Caki2 (cell line): ENCODE measurements around the gene ERC1. TPM values are rescaled to one million over a fixed set of nuclear protein-coding genes. Genes with fewer than 3 reads are reported as not detected.
A peak's percentile ranks its signal among the peaks of the same experiment; 100 is the strongest.
"Not testable (repeated sequence)": the region's sequence is repeated elsewhere in the genome, so short reads cannot be mapped to it uniquely, and the experiment has no call there.

Source experiments
- DNase-seq: peaks from one replicate; pipeline ENCODE4 v3.0.0-alpha.2; 2015; ENCODE audit warnings: low read depth
- in situ Hi-C: cut with HindIII; loops from 2 replicates; pipeline ENCODE4 v1.10.0; 2016; ENCODE audit warnings: low sequenced_read_pairs, low pct_unique_long_range_greater_than_20kb, mixed read lengths
- total RNA-seq: library from RNA; depleted of rRNA; stranded (reverse); fragments of >200 nt; shearing (Covaris generic); gene quantifications from 2 replicates; pipeline ENCODE4 v1.2.3, GENCODE V29; 2014; ENCODE audit warnings: low replicate concordance

ERC1 gene
- total RNA-seq, 1 experiment from 2014 or later: 11.3 TPM

DNA sequence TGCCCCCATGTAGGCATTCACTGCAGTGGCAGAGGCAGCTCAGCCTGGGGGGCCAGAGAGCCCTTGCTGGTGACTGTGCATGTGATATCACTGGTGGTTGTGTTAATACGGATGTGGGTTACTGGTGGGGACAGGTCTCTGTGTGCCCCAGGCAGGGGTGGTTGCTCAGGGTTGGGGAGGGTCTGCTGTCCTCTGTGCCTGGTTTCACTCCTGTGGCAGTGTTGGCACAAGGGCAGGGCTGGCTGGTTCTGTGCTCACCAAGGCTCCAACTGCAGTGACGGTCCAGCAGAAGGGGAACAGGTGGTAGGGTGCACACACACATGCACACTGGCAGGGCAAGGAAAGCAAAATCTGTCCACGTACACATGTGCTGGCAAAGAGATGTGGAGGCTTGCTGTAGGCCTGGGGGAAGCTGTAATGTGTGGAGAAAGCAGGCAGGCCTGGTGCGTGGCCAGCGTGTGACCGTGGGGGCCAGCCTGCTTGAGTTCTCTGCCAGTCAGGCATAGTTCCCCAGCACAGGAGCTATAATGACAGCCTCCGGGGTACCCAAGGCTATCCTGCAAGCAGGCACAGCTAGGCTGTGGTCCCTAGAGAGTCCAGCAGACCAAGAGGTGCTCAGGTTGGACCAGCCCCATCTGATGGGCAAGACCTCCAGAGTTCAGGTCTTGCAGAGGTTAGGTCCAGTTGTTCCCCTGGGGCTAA is 348.7 kb downstream of the ERC1 start:
- in situ Hi-C loops: no loop called here
- no peak for DNase-seq

DNA sequence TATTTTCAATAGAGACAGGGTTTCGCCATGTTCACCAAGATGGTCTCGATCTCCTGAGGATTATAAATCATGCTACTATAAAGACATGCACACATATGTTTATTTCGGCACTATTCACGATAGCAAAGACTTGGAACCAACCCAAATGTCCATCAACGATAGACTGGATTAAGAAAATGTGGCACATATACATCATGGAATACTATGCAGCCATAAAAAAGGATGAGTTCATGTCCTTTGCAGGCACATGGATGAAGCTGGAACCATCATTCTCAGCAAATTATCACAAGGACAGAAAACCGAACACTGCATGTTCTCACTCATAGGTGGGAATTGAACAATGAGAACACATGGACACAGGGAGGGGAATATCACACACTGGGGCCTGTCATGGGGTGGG is 350.2 kb downstream of the ERC1 start:
- DNase-seq, in situ Hi-C loops: not testable (repeated sequence)

DNA sequence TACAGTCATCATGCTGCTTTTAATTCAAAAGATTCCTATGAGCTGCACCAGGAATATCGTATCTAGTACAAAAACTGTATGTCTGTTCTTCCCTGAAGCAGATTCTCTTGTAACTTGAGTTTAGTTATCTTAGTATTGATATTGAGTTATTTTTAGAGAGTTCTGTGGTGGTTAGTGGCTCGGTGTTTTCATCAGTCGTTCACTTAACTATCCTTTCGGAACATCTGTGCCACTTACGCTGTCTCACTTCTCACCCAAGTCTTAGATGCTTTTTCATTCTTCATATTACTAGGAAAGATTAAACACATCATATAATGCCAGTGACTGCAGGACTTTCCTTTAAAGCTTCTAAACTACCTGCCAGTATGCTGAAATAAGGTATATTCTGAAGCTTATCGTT is 352.4 kb downstream of the ERC1 start:
- in situ Hi-C loops: no loop called here
- no peak for DNase-seq

DNA sequence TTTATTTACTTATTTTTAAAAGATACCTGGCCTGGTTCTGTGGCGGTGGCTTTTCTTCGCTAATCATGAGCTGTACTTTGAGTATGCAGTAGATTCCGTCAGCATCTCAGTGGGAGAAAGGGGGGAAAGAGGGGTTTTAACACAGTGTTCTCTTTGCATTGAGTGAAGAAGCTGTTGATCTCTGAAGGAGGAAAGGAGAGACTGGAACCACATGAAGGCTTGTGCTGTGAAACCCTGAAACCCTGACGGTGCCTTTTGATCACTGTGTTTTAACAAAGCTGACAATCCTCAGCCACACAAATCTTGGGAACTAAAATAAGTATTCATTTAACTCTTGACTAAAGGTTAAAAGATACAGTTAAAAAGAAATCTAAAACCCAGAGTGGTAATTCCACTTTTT is 353.2 kb downstream of the ERC1 start:
- no peak for DNase-seq
- in situ Hi-C loops: no loop called here

- DNase-seq: no peak
- in situ Hi-C loops: no loop called here
These were observed 355.1 kb downstream of the ERC1 start for GRCh38 chr12:1346126-1346525.

DNA sequence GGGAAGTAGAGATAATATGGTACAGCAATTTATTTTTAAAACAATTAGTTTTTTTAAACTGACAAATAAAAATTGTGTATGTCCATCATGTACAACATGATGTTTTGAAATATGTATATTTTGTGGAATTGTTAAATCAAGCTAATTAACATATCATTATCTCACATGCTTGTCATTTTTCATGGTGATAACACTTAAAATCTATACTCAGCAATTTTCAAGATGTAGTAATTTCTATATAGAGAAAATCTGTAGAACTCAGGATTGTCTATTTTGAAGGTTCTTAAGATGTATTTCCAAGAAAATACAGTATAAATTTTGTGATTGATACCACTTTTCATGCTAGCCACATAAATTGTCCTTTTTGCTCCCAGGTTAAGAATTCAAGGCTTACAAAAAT is 356.3 kb downstream of the ERC1 start:
- in situ Hi-C loops: no loop called here
- no peak for DNase-seq

- in situ Hi-C loops: no loop called here
These were observed 357.6 kb downstream of the ERC1 start for GRCh38 chr12:1348606-1349005.

DNA sequence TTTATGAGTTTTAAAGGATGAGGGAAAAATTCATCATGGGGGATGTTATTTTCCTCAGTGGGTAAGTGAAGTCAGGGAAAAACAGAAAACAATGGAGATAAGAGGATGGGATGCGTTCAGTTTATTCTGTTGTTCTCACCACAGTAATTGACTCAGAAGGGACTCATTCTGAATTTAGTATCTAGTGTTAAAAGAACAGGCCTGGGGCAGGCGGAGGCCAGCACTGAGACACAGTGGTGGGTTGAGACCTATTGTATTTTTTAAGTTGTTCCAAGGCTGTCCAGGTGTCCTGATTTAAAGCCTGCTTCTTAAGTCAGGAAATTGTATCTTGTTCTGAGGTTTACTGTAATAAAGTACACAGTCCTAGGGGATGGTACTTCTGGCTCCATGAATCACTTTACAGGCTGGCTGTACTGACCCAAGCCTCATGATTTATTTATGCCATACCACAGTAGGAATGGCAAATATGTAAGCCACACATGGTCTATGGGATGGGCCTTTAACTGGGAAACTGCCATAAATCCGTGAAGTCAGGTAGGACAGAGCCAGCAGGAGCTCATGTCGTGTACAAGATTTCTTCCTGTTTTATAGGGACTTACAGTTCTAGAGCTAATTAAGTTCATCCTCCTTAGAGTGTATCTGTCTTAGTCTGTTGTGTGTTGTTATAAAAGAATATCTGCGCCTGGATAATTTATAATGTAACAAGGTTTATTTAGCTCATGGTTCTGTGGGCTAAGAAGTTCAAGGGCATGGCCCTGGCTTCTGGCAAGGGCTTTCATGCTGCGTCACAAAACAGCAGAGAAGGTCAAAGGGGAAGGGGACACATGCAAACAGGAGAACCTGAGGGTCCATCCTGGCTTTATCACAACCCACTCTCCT is 359.3 kb downstream of the ERC1 start:
- peak; percentile 71 for DNase-seq
- in situ Hi-C loops: no loop called here

More at GRCh38 chr12:1348606-1349005, 357.6 kb downstream of the ERC1 start:
- DNase-seq: no peak

DNA sequence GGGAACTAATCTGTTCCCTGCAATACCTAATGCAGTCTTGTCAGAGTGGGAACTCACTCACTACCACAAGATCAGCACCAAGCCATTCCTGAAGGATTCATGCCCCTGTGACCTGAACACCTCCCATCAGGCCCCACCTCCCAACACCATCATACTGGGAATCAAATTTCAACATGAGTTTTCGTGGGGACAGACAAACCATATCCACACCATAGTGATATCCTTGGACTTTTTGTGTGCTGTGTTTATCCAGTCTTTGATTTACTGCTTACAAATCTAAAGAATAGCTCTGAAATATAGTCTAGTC is 359.9 kb downstream of the ERC1 start:
- in situ Hi-C loops: no loop called here
- peak; percentile 26 for DNase-seq

- DNase-seq: no peak
- in situ Hi-C loops: no loop called here
These were observed 360.9 kb downstream of the ERC1 start for GRCh38 chr12:1351926-1352325.

GRCh38 chr12:1353451-1353850 is 362.4 kb downstream of the ERC1 start:
- no peak for DNase-seq
- in situ Hi-C loops: no loop called here

GRCh38 chr12:1355396-1355795 is 364.4 kb downstream of the ERC1 start:
- DNase-seq: no peak
- in situ Hi-C loops: no loop called here

- in situ Hi-C loops, DNase-seq: not testable (repeated sequence)
These were observed 364.8 kb downstream of the ERC1 start for GRCh38 chr12:1355871-1356270.

GRCh38 chr12:1356285-1356684 is 365.3 kb downstream of the ERC1 start:
- in situ Hi-C loops: no loop called here
- no peak for DNase-seq

GRCh38 chr12:1357171-1357570 is 366.1 kb downstream of the ERC1 start:
- in situ Hi-C loops: no loop called here
- DNase-seq: peak; percentile 12

GRCh38 chr12:1357711-1358110 is 366.7 kb downstream of the ERC1 start:
- DNase-seq: no peak
- in situ Hi-C loops: no loop called here

- in situ Hi-C loops: no loop called here
- no peak for DNase-seq
These were observed 369.6 kb downstream of the ERC1 start for GRCh38 chr12:1360441-1361210.

- no peak for DNase-seq
- in situ Hi-C loops: no loop called here
These were observed 371.2 kb downstream of the ERC1 start for GRCh38 chr12:1362143-1362662.

DNA sequence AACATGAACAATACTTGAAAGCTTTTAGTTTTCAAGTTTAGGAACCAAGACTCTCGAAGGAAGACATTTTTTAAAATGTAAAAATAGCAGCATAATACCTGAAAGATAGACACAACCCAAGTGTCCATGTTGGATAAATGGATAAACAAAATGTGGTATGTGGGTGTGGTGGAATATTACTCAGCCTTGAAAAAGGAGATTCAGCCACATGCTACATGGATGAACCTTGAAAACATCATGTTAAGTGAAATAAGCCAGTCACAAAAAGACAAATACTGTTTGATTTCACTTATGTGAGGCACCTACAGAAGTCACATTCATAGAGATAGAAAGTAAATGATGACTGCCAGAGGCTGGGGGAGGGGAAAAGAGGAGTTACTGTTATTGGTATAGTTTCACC is 374.7 kb downstream of the ERC1 start:
- DNase-seq: no peak
- in situ Hi-C loops: no loop called here
